GM15510 (cell line): ENCODE results near the gene ESPN.

Source experiments
- POLR2A ChIP-seq: IDR thresholded peaks from 3 replicates; pipeline ENCODE4 v1.6.1; 2011; ENCODE audit warnings: borderline replicate concordance; ENCODE audit not compliant: insufficient read length; ENCODE audit errors: extremely low read depth

ESPN gene

GRCh38 chr1:6495540-6496364 is 71.2 kb downstream of the ESPN start:
- TF ChIP-seq POLR2A = no peak

GRCh38 chr1:6496365-6496721 is 71.8 kb downstream of the ESPN start:
- no peak for TF ChIP-seq POLR2A

- no peak for TF ChIP-seq POLR2A
Measured at GRCh38 chr1:6496890-6497214, 72.3 kb downstream of the ESPN start.

- no peak for TF ChIP-seq POLR2A
Measured at GRCh38 chr1:6497215-6497866, 72.8 kb downstream of the ESPN start.

GRCh38 chr1:6497867-6498575 is 73.4 kb downstream of the ESPN start:
- TF ChIP-seq POLR2A = no peak

GRCh38 chr1:6498576-6499111 is 74.1 kb downstream of the ESPN start:
- no peak for TF ChIP-seq POLR2A

- TF ChIP-seq POLR2A = no peak
Measured at GRCh38 chr1:6499296-6499695, 74.7 kb downstream of the ESPN start.

GRCh38 chr1:6500544-6501278 is 76.1 kb downstream of the ESPN start:
- TF ChIP-seq POLR2A = no peak

GRCh38 chr1:6501279-6501813 is 76.8 kb downstream of the ESPN start:
- TF ChIP-seq POLR2A = no peak

- no peak for TF ChIP-seq POLR2A
Measured at GRCh38 chr1:6502000-6502891, 77.7 kb downstream of the ESPN start.

GRCh38 chr1:6503884-6504602 is 79.5 kb downstream of the ESPN start:
- no peak for TF ChIP-seq POLR2A

- no peak for TF ChIP-seq POLR2A
Measured at GRCh38 chr1:6504887-6505286, 80.3 kb downstream of the ESPN start.
